Ovary (tissue), 9 donors: ENCODE data around the gene DDX60. TPM values are rescaled to one million over a fixed set of nuclear protein-coding genes. Genes with fewer than 3 reads are reported as not detected.

Source experiments
- DNase-seq, 5 donors: peaks; one replicate each; pipeline ENCODE4 v3.0.0-alpha.2; 2019 to 2020
- H3K27ac ChIP-seq, 2 donors: fragments of 200-600 bp; one replicate each; pipeline versions ENCODE4 v1.5.1 to v1.8.0; 2019 to 2022
- H3K27me3 ChIP-seq: fragments of 200-600 bp; one replicate; pipeline ENCODE4 v1.8.0; 2022
- H3K36me3 ChIP-seq: fragments of 200-600 bp; sonication (generic); one replicate; pipeline ENCODE4 v1.5.1; 2019
- H3K4me1 ChIP-seq: one replicate; pipeline ENCODE4 v1.8.1; 2013; ENCODE audit warnings: mild to moderate bottlenecking, moderate library complexity; ENCODE audit not compliant: insufficient read depth
- H3K4me3 ChIP-seq: fragments of 200-600 bp; sonication (generic); one replicate; pipeline ENCODE4 v1.5.1; 2017
- H3K9me3 ChIP-seq, 2 donors: fragments of 200-600 bp in 1 of 2; sonication (generic) in 1 of 2; one replicate each; pipeline versions ENCODE4 v1.5.1 to v1.8.1; 2013 to 2019; ENCODE audit warnings: mild to moderate bottlenecking in 1 of 2, moderate library complexity in 1 of 2
- EP300 ChIP-seq: sonication (generic); formaldehyde crosslinking; IDR thresholded peaks from one replicate; pipeline ENCODE4 v1.6.1; 2017; ENCODE audit warnings: antibody characterized with exemption
- POLR2A ChIP-seq: fragments of 450-650 bp; IDR thresholded peaks from one replicate; pipeline ENCODE4 v1.6.1; 2017; ENCODE audit warnings: antibody characterized with exemption, mild to moderate bottlenecking, moderate library complexity
- WGBS, 3 donors: extraction: QIAGEN DNeasy Blood & Tissue Kit in 1 of 3; methylation state at CpG; one replicate each; pipeline versions ENCODE4 v1.1.5 to v1.1.7; 2013 to 2017; 5-methylcytosine and 5-hydroxymethylcytosine counted together
- intact Hi-C, 4 donors: fragments of 100-400 bp; cut with DNase I; formaldehyde crosslinking; loops; one replicate each; pipeline versions ENCODE4 v1.11.0 to v1.15.1; 2022 to 2023
- polyA plus RNA-seq, 2 donors: library from polyadenylated mRNA; stranded (reverse); fragments of 200-250 nt in 1 of 2; fragments of 350-450 nt in 1 of 2; fragmentation: Illumina TruSeq in 1 of 2; extraction: RNeasy Lipid Tissue Mini Kit (QIAGEN cat#74804) in 1 of 2; gene quantifications; one replicate each; pipeline ENCODE4 v1.2.3, GENCODE V29; 2013 to 2014
- total RNA-seq, 7 donors: library from RNA; depleted of rRNA in 2 of 7; stranded (reverse); fragments of >200 nt in 2 of 7; fragmentation: NEBNext Ultra II Directional in 3 of 7; extraction: Animal tissue kit (Norgen Biotek cat#: 25700) in 3 of 7; gene quantifications; one replicate each; pipeline versions ENCODE4 v1.1.0 to v1.2.4, GENCODE V29; 2016 to 2023
- TF ChIP-seq, protein P1 (sequence below), 3 donors: fragments of 450-650 bp in 2 of 3; fragments of 200-600 bp in 1 of 3; IDR thresholded peaks; one replicate each; pipeline versions ENCODE4 v1.5.1 to v1.8.0; 2016 to 2022; ENCODE audit warnings: antibody characterized with exemption in 3 of 3, mild to moderate bottlenecking in 1 of 3
- donor health status: DM: no; HTN: no; CAD: no; lungs with moderate emphysema.
- donor health status: DM: no; HTN: no; CAD: no.
- donor health status: Bipolar disorder and iron deficiency.
- donor health status: DM: yes; HTN: yes; CAD: no.
- donor health status: DM: no; HTN: no; CAD: no.
- donor health status: DM: yes; HTN: yes; CAD: no.

Gene DDX60
- total and polyA plus RNA-seq, 9 donors: 12.0 to 31.6 (median 24.8) TPM

DNA sequence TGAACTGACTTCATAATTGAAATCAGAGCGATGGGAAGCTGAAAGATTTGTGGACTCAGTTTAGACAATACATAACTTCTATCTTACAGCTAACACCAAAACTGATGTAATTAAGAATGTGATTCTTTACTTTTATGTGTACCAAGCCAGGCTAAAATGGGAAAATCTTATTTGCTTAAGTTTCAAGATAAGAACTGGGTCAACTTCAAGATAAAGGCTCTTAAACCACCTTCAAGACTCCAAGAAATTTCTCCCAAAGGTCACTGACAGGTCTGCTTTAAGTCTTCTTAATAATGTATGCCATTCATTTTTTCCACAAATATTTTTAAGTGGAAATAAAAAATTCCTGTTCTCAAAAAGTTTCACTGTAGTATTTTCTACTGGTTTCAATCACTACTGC is 55.5 kb downstream of the DDX60 start:
- no peak for TF ChIP-seq EP300
- no peak for TF ChIP-seq POLR2A
- TF ChIP-seq, protein P1, sequence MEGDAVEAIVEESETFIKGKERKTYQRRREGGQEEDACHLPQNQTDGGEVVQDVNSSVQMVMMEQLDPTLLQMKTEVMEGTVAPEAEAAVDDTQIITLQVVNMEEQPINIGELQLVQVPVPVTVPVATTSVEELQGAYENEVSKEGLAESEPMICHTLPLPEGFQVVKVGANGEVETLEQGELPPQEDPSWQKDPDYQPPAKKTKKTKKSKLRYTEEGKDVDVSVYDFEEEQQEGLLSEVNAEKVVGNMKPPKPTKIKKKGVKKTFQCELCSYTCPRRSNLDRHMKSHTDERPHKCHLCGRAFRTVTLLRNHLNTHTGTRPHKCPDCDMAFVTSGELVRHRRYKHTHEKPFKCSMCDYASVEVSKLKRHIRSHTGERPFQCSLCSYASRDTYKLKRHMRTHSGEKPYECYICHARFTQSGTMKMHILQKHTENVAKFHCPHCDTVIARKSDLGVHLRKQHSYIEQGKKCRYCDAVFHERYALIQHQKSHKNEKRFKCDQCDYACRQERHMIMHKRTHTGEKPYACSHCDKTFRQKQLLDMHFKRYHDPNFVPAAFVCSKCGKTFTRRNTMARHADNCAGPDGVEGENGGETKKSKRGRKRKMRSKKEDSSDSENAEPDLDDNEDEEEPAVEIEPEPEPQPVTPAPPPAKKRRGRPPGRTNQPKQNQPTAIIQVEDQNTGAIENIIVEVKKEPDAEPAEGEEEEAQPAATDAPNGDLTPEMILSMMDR (IDR thresholded peaks at IDR 0.05): no peak
- Histone ChIP-seq H3K36me3 (no peaks in the 10 kb centered on the region), H3K4me3 (no peak overlapping the region), H3K27me3 (no peaks in the 10 kb centered on the region), H3K9me3 (no peaks in the 10 kb centered on the region), H3K27ac (no peak overlapping the region), H3K4me1 (peaks cover 4% of the 10 kb centered on the region)
- no peak for DNase-seq
- WGBS, 3 donors: 93 to 95% (median 95%) methylated on average over 1 of the region's 1 CpG
- intact Hi-C loops: no loop called here

DNA sequence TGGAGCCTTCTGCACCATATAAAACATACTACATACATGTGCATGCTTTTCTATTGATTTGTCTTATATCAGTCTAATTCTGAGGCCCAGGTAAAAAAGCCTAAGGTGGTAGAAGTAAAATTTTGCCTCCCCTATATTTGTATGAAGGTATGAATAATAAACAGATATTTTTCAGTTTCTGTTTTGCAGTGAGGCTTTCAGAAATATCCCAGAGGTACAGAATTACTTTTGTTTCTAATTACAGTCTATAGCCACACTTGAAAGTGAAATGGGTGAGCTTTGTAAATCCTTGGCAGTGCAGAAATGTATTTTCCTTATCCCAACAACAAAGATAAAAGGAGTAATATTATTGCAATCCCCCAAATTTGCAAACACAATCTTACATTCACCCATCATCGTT is 59.5 kb downstream of the DDX60 start:
- no peak for DNase-seq
- Histone ChIP-seq H3K9me3 (no peaks in the 10 kb centered on the region), H3K4me1 (peaks cover 4% of the 10 kb centered on the region), H3K27me3 (no peaks in the 10 kb centered on the region), H3K27ac (no peak overlapping the region), H3K36me3 (no peaks in the 10 kb centered on the region), H3K4me3 (no peak overlapping the region)
- TF ChIP-seq POLR2A (no peak), EP300 (no peak)
- TF ChIP-seq, protein P1 (IDR thresholded peaks at IDR 0.05): no peak
- intact Hi-C loops: no loop called here
- 84 to 92% (median 88%) methylated on average over 1 of the region's 1 CpG for WGBS, 3 donors

DNA sequence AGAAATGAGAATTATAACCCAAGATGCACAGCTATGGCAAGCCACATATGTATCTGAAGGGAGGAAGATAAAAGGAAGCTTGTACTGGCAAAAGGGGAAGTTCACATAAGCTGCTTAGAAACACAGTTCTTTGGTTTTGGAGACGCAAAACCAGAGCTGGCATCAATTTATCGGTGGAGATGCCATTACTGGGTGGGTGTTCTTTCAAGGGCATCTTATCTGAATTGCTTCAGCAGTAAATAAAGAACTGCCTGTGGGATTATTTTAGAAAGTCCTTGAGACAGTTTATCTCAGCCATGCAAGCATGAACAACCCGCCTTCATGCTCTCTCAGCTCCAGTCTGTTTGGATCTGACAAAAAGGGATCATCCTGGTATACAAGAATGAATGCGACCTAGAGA is 60.8 kb downstream of the DDX60 start:
- Histone ChIP-seq H3K4me1 (peaks cover 4% of the 10 kb centered on the region), H3K27me3 (no peaks in the 10 kb centered on the region), H3K4me3 (no peak overlapping the region), H3K27ac (no peak overlapping the region), H3K9me3 (no peaks in the 10 kb centered on the region), H3K36me3 (no peaks in the 10 kb centered on the region)
- 5 to 14% (median 9%) methylated on average over 4 of the region's 4 CpGs for WGBS, 3 donors
- DNase-seq: no peak
- TF ChIP-seq EP300 (no peak), POLR2A (no peak)
- TF ChIP-seq, protein P1 (IDR thresholded peaks at IDR 0.05): no peak
- intact Hi-C loops: no loop called here

DNA sequence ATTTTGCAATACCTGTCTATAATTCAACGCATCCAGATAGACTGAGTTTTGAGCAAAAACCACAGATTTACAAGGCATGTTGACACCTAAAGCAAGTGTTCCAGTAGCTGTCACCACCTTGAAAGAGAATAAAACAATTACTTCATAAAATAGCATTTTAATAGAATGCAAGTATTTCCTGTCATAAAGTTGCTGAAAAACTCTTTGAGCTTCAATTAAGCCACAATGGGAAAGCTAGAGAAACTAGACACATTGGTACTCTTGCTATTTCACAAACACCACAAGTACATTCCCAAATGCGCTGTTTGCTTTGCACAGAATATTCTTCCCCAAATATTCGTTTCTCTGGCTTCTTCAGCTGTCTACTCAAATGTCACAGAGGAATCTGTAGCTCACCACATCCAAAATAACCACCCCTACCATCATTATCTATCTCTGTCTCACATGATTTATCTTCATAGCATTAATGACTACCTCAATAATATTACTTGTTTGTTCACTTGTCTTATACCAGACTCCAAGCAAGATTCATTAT is 70.3 kb downstream of the DDX60 start:
- H3K27me3 ChIP-seq: no peaks in the 10 kb centered on the region
- 73 to 88% (median 86%) methylated on average over 3 of the region's 3 CpGs for WGBS, 3 donors
- no peaks in the 10 kb centered on the region for H3K9me3 ChIP-seq
- intact Hi-C loops: no loop called here
- no peaks in the 10 kb centered on the region for H3K36me3 ChIP-seq
- no peak overlapping the region for H3K4me3 ChIP-seq
- no peak for DNase-seq
- TF ChIP-seq EP300 (no peak), POLR2A (no peak)
- TF ChIP-seq, protein P1 (IDR thresholded peaks at IDR 0.05): no peak
- no peak overlapping the region for H3K27ac ChIP-seq
- H3K4me1 ChIP-seq: no peaks in the 10 kb centered on the region
